Astrocyte of the spinal cord (primary cell): ENCODE data around the gene TMEM63B.

ENCODE experiments used
- DNase-seq: peaks from one replicate; pipeline ENCODE4 v3.0.0; 2011; ENCODE audit warnings: low read depth, low spot score
- H3K4me3 ChIP-seq: 2 replicates; pipeline ENCODE4 v1.5.1; 2011; ENCODE audit warnings: low read depth, mild to moderate bottlenecking, low read length, moderate library complexity
- CTCF ChIP-seq: IDR thresholded peaks from 2 replicates; pipeline ENCODE4 v1.5.1; 2012; ENCODE audit warnings: low read depth, mild to moderate bottlenecking, low read length, inconsistent platforms
- in situ Hi-C: cut with HindIII; loops from 2 replicates; pipeline ENCODE4 v1.10.0; 2017; ENCODE audit warnings: low sequenced_read_pairs

The TMEM63B gene

GRCh38 chr6:44126320-44127149 lies 819 bp upstream of the TMEM63B start:
- no peak for TF ChIP-seq CTCF
- in situ Hi-C loops = no loop called here
- peak overlapping the region; percentile 81 for H3K4me3 ChIP-seq
- DNase-seq = peak; percentile 80

- no peak for DNase-seq
- in situ Hi-C loops = no loop called here
- peak overlapping the region; percentile 86 for H3K4me3 ChIP-seq
- TF ChIP-seq CTCF = no peak
Observed at GRCh38 chr6:44128020-44128917, 915 bp downstream of the TMEM63B start.

- in situ Hi-C loops = no loop called here
- no peak overlapping the region for H3K4me3 ChIP-seq
- no peak for TF ChIP-seq CTCF
- DNase-seq = no peak
Observed at GRCh38 chr6:44129841-44130322, 2.5 kb downstream of the TMEM63B start.

- DNase-seq = no peak
- in situ Hi-C loops = no loop called here
- H3K4me3 ChIP-seq = no peak overlapping the region
- TF ChIP-seq CTCF = no peak
Observed at GRCh38 chr6:44131892-44132291, 4.5 kb downstream of the TMEM63B start.

- in situ Hi-C loops = no loop called here
- H3K4me3 ChIP-seq = no peak overlapping the region
Observed at GRCh38 chr6:44132476-44132875, 5.1 kb downstream of the TMEM63B start.

More at GRCh38 chr6:44132476-44132875, 5.1 kb downstream of the TMEM63B start:
- DNase-seq = no peak
- no peak for TF ChIP-seq CTCF
